ENCODE measurements around the gene NAA35. TPM values are rescaled to one million over a fixed set of nuclear protein-coding genes. Genes with fewer than 3 reads are reported as not detected.
"Not testable (repeated sequence)": the region's sequence is repeated elsewhere in the genome, so short reads cannot be mapped to it uniquely, and the experiment has no call there.

The NAA35 gene
- total RNA-seq, 4 donors from 2014 or later, result 16.4 to 20.8 (median 18.1) TPM

DNA sequence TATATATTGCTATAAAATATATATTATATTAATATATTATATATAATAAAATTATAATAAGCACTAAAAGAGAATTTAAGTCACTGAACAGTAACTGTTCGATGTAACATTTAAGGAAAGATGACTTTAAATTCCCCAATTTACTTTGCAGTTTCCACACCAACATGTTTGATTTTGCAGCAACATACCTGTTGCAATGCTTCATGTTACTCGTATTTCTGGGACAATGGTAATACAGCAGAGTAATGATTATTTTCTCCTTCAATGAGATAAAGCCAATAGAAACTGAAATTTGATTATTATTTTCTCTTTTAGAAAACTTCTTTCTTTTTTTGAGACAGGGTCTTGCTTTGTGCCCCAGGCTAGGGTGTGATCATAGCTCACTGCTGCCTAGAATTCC, 9.5 kb upstream of the NAA35 start:
- H3K4me3 ChIP-seq, result no peak overlapping the region
- intact Hi-C loops (cut with DNase I), result no loop called here
- no peaks in the 10 kb centered on the region for H3K36me3 ChIP-seq
- TF ChIP-seq POLR2AphosphoS5 (IDR thresholded peaks at IDR 0.05) (no peak), EP300 (IDR thresholded peaks at IDR 0.05) (no peak), POLR2A (IDR thresholded peaks at IDR 0.05; ENCODE audit: low read depth) (no peak)
- TF ChIP-seq, protein P1, sequence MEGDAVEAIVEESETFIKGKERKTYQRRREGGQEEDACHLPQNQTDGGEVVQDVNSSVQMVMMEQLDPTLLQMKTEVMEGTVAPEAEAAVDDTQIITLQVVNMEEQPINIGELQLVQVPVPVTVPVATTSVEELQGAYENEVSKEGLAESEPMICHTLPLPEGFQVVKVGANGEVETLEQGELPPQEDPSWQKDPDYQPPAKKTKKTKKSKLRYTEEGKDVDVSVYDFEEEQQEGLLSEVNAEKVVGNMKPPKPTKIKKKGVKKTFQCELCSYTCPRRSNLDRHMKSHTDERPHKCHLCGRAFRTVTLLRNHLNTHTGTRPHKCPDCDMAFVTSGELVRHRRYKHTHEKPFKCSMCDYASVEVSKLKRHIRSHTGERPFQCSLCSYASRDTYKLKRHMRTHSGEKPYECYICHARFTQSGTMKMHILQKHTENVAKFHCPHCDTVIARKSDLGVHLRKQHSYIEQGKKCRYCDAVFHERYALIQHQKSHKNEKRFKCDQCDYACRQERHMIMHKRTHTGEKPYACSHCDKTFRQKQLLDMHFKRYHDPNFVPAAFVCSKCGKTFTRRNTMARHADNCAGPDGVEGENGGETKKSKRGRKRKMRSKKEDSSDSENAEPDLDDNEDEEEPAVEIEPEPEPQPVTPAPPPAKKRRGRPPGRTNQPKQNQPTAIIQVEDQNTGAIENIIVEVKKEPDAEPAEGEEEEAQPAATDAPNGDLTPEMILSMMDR (IDR thresholded peaks at IDR 0.05), result no peak
- no peaks in the 10 kb centered on the region for H3K9me3 ChIP-seq
- DNase-seq (ENCODE audit: extremely low spot score), result no peak
- no peaks in the 10 kb centered on the region for H3K27me3 ChIP-seq
- 95% methylated on average over 2 of the region's 2 CpGs for WGBS
- H3K4me1 ChIP-seq, result peaks cover 0 to 10% (median 8%) of the 10 kb centered on the region in 4 donors
- no peak overlapping the region for H3K27ac ChIP-seq (replicated peaks in 1 of 4)

DNA sequence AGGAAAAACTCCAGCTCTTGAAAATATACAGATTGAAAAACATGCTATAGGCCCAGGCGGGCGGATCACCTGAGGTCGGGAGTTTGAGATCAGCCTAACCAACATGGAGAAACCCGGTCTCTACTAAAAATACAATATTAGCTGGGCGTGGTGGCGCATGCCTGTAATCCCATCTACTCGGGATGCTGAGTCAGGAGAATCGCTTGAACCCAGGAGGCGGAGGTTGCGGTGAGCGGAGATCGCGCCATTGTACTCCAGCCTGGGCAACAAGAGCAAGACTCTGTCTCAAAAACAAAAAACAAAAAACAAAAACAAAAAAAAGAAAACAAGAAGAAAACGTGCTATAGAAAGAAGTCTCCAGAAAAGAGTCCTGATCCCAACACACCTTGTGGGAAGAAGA, 5.0 kb upstream of the NAA35 start:
- H3K4me3 ChIP-seq, result not testable (repeated sequence)
- WGBS, result 97% methylated on average over 14 of the region's 14 CpGs

DNA sequence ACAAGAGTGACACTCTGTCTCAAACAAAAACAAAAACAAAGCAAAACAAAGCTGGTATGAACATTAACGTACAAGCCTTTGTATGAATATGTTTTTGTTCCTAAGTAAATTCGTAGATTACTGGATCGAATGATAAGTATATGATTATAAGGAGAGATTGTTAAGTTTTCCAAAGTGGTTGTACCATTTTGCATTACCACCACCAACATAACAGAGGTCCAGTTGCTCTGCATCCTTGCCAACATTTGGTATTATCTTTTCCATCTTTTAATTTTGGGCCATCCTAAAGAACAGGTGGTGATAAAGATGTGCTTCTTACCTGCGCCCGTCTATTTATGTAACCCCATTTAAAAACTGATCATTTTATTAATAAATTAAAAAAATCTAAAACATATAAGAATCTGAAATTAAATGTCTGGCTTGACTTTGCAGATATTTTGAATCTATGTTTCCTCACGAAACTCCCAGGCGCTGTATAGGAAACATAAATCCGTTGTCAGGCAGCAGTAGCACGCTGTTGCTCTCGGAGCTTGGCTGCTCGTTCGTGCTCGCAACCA, 593 bp upstream of the NAA35 start:
- Histone ChIP-seq H3K27me3 (peaks cover 0 to 6% (median 0%) of the 10 kb centered on the region in 4 donors), H3K27ac (replicated peaks in 1 of 4) (peak overlapping the region; percentile 90 to 98 (median 94)), H3K4me3 (peak overlapping the region; percentile 73 to 97 (median 90)), H3K4me1 (peaks cover 21 to 45% (median 40%) of the 10 kb centered on the region in 4 donors), H3K36me3 (peaks cover 0 to 8% (median 2%) of the 10 kb centered on the region in 4 donors), H3K9me3 (no peaks in the 10 kb centered on the region)
- no peak for DNase-seq (ENCODE audit: extremely low spot score)
- WGBS, result 23% methylated on average over 13 of the region's 13 CpGs
- intact Hi-C loops (cut with DNase I), result loop anchor here (10.0 kb wide), 1 partner anchor 196 kb away; the partner anchor contains the start of gene AGTPBP1
- TF ChIP-seq POLR2A (IDR thresholded peaks at IDR 0.05; ENCODE audit: low read depth) (no peak), EP300 (IDR thresholded peaks at IDR 0.05) (no peak), POLR2AphosphoS5 (IDR thresholded peaks at IDR 0.05) (no peak)
- TF ChIP-seq, protein P1 (IDR thresholded peaks at IDR 0.05), result no peak

More for the DNA sequence above, 5.0 kb upstream of the NAA35 start:
- H3K9me3 ChIP-seq; H3K27me3 ChIP-seq; intact Hi-C loops (cut with DNase I); H3K4me1 ChIP-seq; H3K36me3 ChIP-seq; H3K27ac ChIP-seq (replicated peaks in 1 of 4); DNase-seq (ENCODE audit: extremely low spot score): not testable (repeated sequence)

DNA sequence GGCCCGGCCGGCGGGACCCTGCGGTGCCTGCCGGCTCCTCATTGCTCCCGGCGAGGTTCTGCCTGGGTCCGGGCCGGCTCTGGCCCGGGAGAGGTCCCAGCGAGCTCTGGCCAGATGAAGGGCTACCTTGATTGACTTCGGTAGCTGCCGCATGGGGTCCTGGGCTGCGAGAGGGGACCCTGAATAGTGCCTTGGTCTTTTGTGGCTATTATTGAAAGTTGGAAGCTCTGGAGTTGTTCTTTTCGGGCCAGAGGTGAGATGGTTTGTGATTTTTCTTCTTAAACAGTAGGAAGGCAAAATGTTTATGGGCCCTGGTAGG, 635 bp downstream of the NAA35 start:
- no peaks in the 10 kb centered on the region for H3K9me3 ChIP-seq
- TF ChIP-seq, protein P1 (IDR thresholded peaks at IDR 0.05), result no peak
- no peak for TF ChIP-seq EP300 (IDR thresholded peaks at IDR 0.05)
- no peak for TF ChIP-seq POLR2A (IDR thresholded peaks at IDR 0.05; ENCODE audit: low read depth)
- TF ChIP-seq POLR2AphosphoS5 (IDR thresholded peaks at IDR 0.05), result no peak
- H3K27ac ChIP-seq (replicated peaks in 1 of 4), result peak overlapping the region; percentile 90 to 98 (median 94)
- peaks cover 21 to 57% (median 52%) of the 10 kb centered on the region in 4 donors for H3K4me1 ChIP-seq
- peaks cover 0 to 12% (median 5%) of the 10 kb centered on the region in 4 donors for H3K36me3 ChIP-seq
- WGBS, result 0% methylated on average over 4 of the region's 15 CpGs
- H3K4me3 ChIP-seq, result peak overlapping the region; percentile 73 to 97 (median 90)
- peaks cover 0 to 6% (median 0%) of the 10 kb centered on the region in 4 donors for H3K27me3 ChIP-seq
- no peak for DNase-seq (ENCODE audit: extremely low spot score)
- intact Hi-C loops (cut with DNase I), result loop anchor here (10.0 kb wide), 1 partner anchor 197 kb away; the partner anchor contains the start of gene AGTPBP1

DNA sequence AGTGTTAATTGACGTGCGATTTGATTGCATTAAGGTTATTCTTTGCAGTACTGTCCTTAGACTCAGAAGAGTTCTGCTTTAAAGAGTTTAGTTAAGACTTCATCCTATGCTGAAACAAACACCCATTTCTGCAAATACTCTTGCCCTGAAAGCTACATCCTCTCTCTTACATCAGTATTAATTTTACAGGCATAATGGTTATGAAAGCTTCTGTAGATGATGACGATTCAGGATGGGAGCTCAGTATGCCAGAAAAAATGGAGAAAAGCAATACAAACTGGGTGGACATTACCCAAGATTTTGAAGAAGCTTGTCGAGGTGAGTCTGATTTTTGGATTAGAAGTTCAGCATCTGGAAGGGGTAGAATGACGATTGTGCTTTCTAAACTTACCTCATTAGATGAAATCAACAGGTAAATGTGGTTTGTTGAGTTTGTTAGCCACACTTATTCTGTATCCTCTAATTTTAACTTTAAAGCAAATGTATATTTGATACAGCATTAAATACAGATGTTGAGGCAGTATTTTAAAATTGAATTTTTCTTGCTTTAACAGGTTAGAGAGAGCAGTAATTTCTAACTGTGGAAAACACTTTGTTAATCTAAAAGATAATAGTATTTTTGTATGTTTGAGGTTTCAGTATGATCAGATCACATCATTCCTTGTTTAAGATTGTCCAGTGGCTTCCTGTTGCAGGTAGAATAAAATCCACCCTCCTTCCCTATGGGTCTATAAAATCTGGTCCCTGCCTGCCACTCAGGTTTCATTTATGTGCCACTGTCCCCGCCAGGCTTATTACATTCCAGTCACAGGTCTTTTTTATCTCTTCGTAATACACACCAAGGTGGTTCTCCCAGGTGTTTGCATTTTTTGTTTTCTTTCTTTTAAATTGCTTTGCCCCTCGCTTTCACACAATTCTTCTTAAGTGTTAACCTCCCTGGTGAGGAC, 1.3 kb downstream of the NAA35 start:
- TF ChIP-seq POLR2A (IDR thresholded peaks at IDR 0.05; ENCODE audit: low read depth), result no peak
- TF ChIP-seq, protein P1 (IDR thresholded peaks at IDR 0.05), result no peak
- TF ChIP-seq POLR2AphosphoS5 (IDR thresholded peaks at IDR 0.05), result no peak
- TF ChIP-seq EP300 (IDR thresholded peaks at IDR 0.05), result no peak
- no peaks in the 10 kb centered on the region for H3K9me3 ChIP-seq
- peaks cover 21 to 64% (median 58%) of the 10 kb centered on the region in 4 donors for H3K4me1 ChIP-seq
- intact Hi-C loops (cut with DNase I), result loop anchor here (10.0 kb wide), 1 partner anchor 197 kb away; the partner anchor contains the start of gene AGTPBP1
- H3K36me3 ChIP-seq, result peaks cover 0 to 13% (median 6%) of the 10 kb centered on the region in 4 donors
- no peak for DNase-seq (ENCODE audit: extremely low spot score)
- peak overlapping the region; percentile 90 to 98 (median 94) for H3K27ac ChIP-seq (replicated peaks in 1 of 4)
- H3K27me3 ChIP-seq, result peaks cover 0 to 6% (median 0%) of the 10 kb centered on the region in 4 donors
- peak overlapping the region; percentile 73 to 97 (median 90) for H3K4me3 ChIP-seq
- 47% methylated on average over 8 of the region's 8 CpGs for WGBS
